OCI-LY7 (cell line): ENCODE measurements around the gene RNASEH2A. TPM values are rescaled to one million over a fixed set of nuclear protein-coding genes. Genes with fewer than 3 reads are reported as not detected.

ENCODE experiments used
- BruUV-seq: library from RNA; stranded (reverse); fragments of 400-500 nt; replicated peaks from 2 replicates; lab custom pipeline; 2021; lab: Mats Ljungman, UMichigan
- CTCF ChIA-PET: fragments of 300-600 bp; sonication (Branson Sonifier 250); formaldehyde crosslinking; loops from one replicate; lab custom pipeline; 2022; ENCODE audit warnings: antibody characterized with exemption; ENCODE audit not compliant: unreplicated experiment; lab: Charles Lee
- POLR2A ChIA-PET: fragments of 300-600 bp; sonication (Branson Sonifier 250); formaldehyde crosslinking; loops from one replicate; lab custom pipeline; 2022; ENCODE audit warnings: antibody characterized with exemption; lab: Charles Lee
- DNase-seq: peaks from one replicate; pipeline ENCODE4 v3.0.0-alpha.2; 2015; ENCODE audit warnings: low spot score
- H2AFZ ChIP-seq: fragments of 200-600 bp; sonication (generic), shearing (Covaris generic); 2 replicates; pipeline ENCODE4 v1.6.1; 2014; ENCODE audit warnings: mild to moderate bottlenecking, antibody characterized with exemption, low read length, moderate library complexity
- H3K27ac ChIP-seq: fragments of 200-600 bp; sonication (generic); 2 replicates; pipeline ENCODE4 v1.5.1; 2014; ENCODE audit warnings: mixed run types, low read depth, mild to moderate bottlenecking, moderate library complexity, low read length, inconsistent platforms; ENCODE audit not compliant: poor library complexity, severe bottlenecking
- H3K36me3 ChIP-seq: fragments of 200-600 bp; sonication (generic); 2 replicates; pipeline ENCODE4 v1.6.1; 2014; ENCODE audit warnings: mild to moderate bottlenecking, antibody characterized with exemption, low read length, moderate library complexity, mixed read lengths; ENCODE audit not compliant: insufficient read depth
- H3K4me1 ChIP-seq: fragments of 200-600 bp; sonication (generic); 2 replicates; pipeline ENCODE4 v1.5.1; 2014; ENCODE audit warnings: mild to moderate bottlenecking, low read length; ENCODE audit not compliant: insufficient read depth, poor library complexity, severe bottlenecking
- H3K4me2 ChIP-seq: fragments of 200-600 bp; sonication (generic); 2 replicates; pipeline ENCODE4 v1.6.1; 2014; ENCODE audit warnings: mild to moderate bottlenecking, low read length
- H3K4me3 ChIP-seq: fragments of 200-600 bp; sonication (generic); 2 replicates; pipeline ENCODE4 v1.5.1; 2014; ENCODE audit warnings: mild to moderate bottlenecking, low read depth, low read length; ENCODE audit not compliant: poor library complexity, severe bottlenecking
- H3K79me2 ChIP-seq: fragments of 200-600 bp; sonication (generic); 2 replicates; pipeline ENCODE4 v1.6.1; 2016; ENCODE audit warnings: low read depth, mild to moderate bottlenecking, low read length, moderate library complexity, mixed read lengths; ENCODE audit not compliant: insufficient read depth
- H3K9me2 ChIP-seq: fragments of 200-600 bp; sonication (generic); 2 replicates; pipeline ENCODE4 v1.6.1; 2016; ENCODE audit warnings: mild to moderate bottlenecking, low read length, mixed read lengths; ENCODE audit not compliant: insufficient read depth
- H3K9me3 ChIP-seq: fragments of 200-600 bp; sonication (generic); 2 replicates; pipeline ENCODE4 v1.6.1; 2014; ENCODE audit warnings: mild to moderate bottlenecking, mixed run types, low read length, mixed read lengths
- H4K20me1 ChIP-seq: fragments of 200-600 bp; sonication (generic); 2 replicates; pipeline ENCODE4 v1.6.1; 2014; ENCODE audit warnings: mild to moderate bottlenecking, antibody characterized with exemption, low read length, moderate library complexity, mixed read lengths; ENCODE audit not compliant: insufficient read depth
- EZH2phosphoT487 ChIP-seq: fragments of 200-600 bp; sonication (generic); IDR thresholded peaks from 2 replicates; pipeline ENCODE4 v1.6.1; 2018; ENCODE audit warnings: low read depth, borderline replicate concordance, mild to moderate bottlenecking, mixed run types, antibody characterized with exemption, low read length, moderate library complexity, mixed read lengths
- intact Hi-C: fragments of 100-400 bp; cut with micrococcal nuclease; formaldehyde crosslinking; loops from one replicate; pipeline ENCODE4 v1.10.0; 2022; ENCODE audit not compliant: unreplicated experiment
- total RNA-seq, 2 experiments: library from RNA; depleted of rRNA in 1 of 2; stranded (reverse); fragments of >200 nt in 1 of 2; shearing (Covaris generic) in 1 of 2; gene quantifications; 2 replicates each; pipeline ENCODE4 v1.2.3, GENCODE V29; 2014 to 2022
- TF ChIP-seq, protein P1 (sequence below): fragments of 200-600 bp; sonication (generic); conservative IDR thresholded peaks from 2 replicates; pipeline ENCODE4 v1.5.1; 2014; ENCODE audit warnings: mild to moderate bottlenecking, antibody characterized with exemption, low read length, moderate library complexity, mixed read lengths

Gene RNASEH2A
- total RNA-seq, 2 experiments from 2014 or later, result 86.0 to 115 TPM

DNA sequence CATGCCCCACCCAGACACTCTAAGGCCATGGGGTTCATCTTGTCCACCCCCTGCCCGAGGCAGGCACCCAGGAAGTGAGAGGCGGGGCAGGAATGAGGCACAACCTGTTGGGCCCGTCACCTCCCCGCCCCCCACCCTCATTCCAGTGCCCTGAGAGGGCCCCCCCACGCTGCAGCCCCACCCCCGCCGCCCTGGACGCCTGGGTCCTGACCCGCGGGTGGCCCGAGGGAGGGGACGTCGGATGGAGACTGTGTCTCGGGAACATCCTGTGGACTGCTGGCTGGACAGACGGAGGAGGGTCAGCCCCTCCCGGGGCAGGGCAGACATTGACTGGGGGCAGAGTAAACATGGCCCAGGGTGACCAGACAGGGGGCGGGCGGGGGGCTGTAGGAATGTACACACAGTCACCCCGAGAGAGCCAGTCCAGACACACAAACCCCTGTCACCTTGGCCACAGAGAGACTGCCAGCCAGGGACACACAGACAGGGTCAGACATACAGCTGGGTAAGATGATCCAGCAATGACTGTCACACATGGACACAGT is 22.5 kb upstream of the RNASEH2A start:
- Histone ChIP-seq H3K9me3 (no peaks in the 10 kb centered on the region), H3K36me3 (no peaks in the 10 kb centered on the region), H3K4me3 (peak overlapping the region; percentile 62), H3K27ac (peak overlapping the region; percentile 27), H3K4me1 (peaks cover 67% of the 10 kb centered on the region), H2AFZ (peak overlapping the region; percentile 47; the same call in 1 of the 2 replicates), H4K20me1 (no peaks in the 10 kb centered on the region), H3K4me2 (peak overlapping the region; percentile 67), H3K79me2 (no peaks in the 10 kb centered on the region), H3K9me2 (no peaks in the 10 kb centered on the region)
- ChIA-PET POLR2A (interaction anchor here (0.7 kb wide), 1 partner anchor 9 kb away, joined by 4 read pairs; no protein-coding TSS in a partner anchor), CTCF (interaction anchor here (1.0 kb wide), 1 partner anchor 9 kb away, joined by 3 read pairs; no protein-coding TSS in a partner anchor)
- intact Hi-C loops, result no loop called here
- no peak for DNase-seq
- TF ChIP-seq EZH2phosphoT487, result no peak
- TF ChIP-seq, protein P1, sequence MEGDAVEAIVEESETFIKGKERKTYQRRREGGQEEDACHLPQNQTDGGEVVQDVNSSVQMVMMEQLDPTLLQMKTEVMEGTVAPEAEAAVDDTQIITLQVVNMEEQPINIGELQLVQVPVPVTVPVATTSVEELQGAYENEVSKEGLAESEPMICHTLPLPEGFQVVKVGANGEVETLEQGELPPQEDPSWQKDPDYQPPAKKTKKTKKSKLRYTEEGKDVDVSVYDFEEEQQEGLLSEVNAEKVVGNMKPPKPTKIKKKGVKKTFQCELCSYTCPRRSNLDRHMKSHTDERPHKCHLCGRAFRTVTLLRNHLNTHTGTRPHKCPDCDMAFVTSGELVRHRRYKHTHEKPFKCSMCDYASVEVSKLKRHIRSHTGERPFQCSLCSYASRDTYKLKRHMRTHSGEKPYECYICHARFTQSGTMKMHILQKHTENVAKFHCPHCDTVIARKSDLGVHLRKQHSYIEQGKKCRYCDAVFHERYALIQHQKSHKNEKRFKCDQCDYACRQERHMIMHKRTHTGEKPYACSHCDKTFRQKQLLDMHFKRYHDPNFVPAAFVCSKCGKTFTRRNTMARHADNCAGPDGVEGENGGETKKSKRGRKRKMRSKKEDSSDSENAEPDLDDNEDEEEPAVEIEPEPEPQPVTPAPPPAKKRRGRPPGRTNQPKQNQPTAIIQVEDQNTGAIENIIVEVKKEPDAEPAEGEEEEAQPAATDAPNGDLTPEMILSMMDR, result no peak
- BruUV-seq, result no TSS peak

DNA sequence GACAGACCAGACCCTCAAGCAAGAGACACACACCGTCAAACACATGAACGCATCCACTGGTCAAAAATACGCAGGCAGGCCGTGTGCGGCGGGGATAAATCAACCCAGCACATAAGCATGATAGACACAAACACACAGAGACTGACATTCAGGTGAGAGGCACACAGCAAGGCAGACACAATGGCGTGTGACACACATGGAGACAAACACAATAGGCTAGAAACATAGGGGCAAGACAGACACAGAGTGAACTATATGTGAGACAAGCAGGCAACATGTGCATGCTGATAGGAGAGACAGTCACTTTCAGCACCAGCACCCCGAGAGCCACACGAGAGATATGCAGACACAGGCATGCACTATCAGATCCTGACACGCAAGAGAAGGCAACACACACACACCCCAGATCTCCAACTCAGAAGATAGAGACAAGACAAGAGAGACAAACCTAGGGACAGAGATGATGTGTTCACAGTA is 22.0 kb upstream of the RNASEH2A start:
- peak; percentile 14 for DNase-seq
- no peak for TF ChIP-seq EZH2phosphoT487
- TF ChIP-seq, protein P1, result no peak
- no peaks in the 10 kb centered on the region for H4K20me1 ChIP-seq
- H3K36me3 ChIP-seq, result no peaks in the 10 kb centered on the region
- no peak overlapping the region for H3K4me3 ChIP-seq
- peak overlapping the region; percentile 67 for H3K4me2 ChIP-seq
- intact Hi-C loops, result no loop called here
- H3K4me1 ChIP-seq, result peaks cover 67% of the 10 kb centered on the region
- ChIA-PET CTCF (no interaction called here), POLR2A (no interaction called here)
- peak overlapping the region; percentile 27 for H3K27ac ChIP-seq
- no peaks in the 10 kb centered on the region for H3K79me2 ChIP-seq
- no TSS peak for BruUV-seq
- H3K9me2 ChIP-seq, result no peaks in the 10 kb centered on the region
- peak overlapping the region; percentile 47; the same call in 1 of the 2 replicates for H2AFZ ChIP-seq
- H3K9me3 ChIP-seq, result no peaks in the 10 kb centered on the region

DNA sequence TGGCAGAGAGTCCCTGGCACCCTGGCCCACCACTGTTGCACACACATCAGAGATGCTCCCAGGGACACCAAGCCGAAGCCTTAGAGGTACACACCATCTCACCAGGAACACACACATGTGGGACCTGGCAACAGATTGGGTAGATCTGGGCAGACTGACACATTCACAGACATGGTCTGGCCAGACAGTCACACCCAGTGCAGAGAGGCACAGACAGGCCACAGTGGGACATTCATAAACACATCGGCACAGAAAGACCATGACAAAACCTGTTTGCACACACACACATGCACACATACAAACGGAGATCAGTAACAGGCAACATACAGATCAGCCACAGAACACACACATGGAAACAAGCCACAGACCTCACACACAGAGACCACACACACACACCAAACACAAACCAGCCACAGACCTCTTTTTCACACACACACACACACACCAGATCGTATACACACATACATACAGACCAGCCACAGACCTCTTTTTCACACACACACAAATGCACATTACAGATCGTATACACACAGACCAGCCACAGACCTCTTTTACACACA is 21.4 kb upstream of the RNASEH2A start:
- H3K79me2 ChIP-seq, result no peaks in the 10 kb centered on the region
- H3K9me3 ChIP-seq, result no peaks in the 10 kb centered on the region
- no peaks in the 10 kb centered on the region for H3K36me3 ChIP-seq
- no peaks in the 10 kb centered on the region for H4K20me1 ChIP-seq
- peaks cover 71% of the 10 kb centered on the region for H3K4me1 ChIP-seq
- H3K27ac ChIP-seq, result peak overlapping the region; percentile 27
- H2AFZ ChIP-seq, result peak overlapping the region; percentile 47; the same call in 1 of the 2 replicates
- no peak overlapping the region; the same call in 1 of the 2 replicates for H3K4me2 ChIP-seq
- no peak for DNase-seq
- POLR2A ChIA-PET, result no interaction called here
- TF ChIP-seq, protein P1, result no peak
- no peak for TF ChIP-seq EZH2phosphoT487
- no TSS peak for BruUV-seq
- CTCF ChIA-PET, result no interaction called here
- no peaks in the 10 kb centered on the region for H3K9me2 ChIP-seq
- intact Hi-C loops, result no loop called here
- H3K4me3 ChIP-seq, result no peak overlapping the region
